GM12873 (cell line): ENCODE measurements around the gene FRMD6.

ENCODE experiments used
- CTCF ChIP-seq: IDR thresholded peaks from 2 replicates; pipeline ENCODE4 v1.5.1; 2012; ENCODE audit warnings: low read depth, mild to moderate bottlenecking, moderate library complexity, low read length, control low read depth; ENCODE audit not compliant: insufficient read depth; ENCODE audit errors: missing control alignments

FRMD6 gene

DNA sequence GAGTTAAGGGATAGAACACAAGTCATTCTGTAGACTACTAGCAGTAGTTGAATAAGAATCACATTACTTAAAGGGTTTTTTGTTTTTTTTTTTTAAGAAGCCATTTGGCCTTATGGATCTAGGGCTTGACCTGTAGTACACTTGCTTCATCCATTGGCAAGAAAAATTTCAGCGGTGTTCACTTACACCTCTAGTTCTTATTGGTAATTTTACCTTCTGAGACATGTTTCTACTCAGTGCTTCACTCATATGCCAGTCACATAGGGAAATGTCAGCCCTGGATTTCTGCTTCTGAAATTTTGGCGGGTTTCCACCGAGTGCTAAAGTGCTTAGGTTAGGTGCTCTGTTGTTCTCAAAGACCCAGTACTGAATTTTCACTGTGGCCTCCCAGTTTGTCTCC, 72.9 kb downstream of the FRMD6 start:
- TF ChIP-seq CTCF, result no peak

- TF ChIP-seq CTCF, result no peak
Observed at GRCh38 chr14:51725061-51725460, 73.4 kb downstream of the FRMD6 start.

GRCh38 chr14:51726166-51726899, 74.6 kb downstream of the FRMD6 start:
- TF ChIP-seq CTCF, result no peak

GRCh38 chr14:51727526-51727925, 75.8 kb downstream of the FRMD6 start:
- TF ChIP-seq CTCF, result no peak

DNA sequence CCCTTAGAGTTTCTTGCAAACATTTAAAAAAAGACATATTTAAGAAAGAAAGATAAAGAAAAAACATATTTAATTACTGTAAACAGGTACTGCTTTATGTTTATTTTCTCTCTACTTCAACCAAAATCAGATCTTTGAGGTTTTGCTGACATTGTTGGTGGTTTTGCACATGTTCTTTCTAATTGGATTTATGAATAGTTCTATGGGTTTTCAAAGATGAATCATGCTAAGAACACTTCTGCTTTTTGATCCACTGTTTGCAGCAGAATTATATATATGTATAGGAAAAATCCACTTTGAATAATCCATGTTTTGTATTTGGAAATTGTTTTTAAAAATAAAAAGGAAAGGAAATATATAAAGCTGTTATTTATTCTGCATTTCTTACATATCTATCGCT, 78.4 kb downstream of the FRMD6 start:
- no peak for TF ChIP-seq CTCF

GRCh38 chr14:51730684-51731083, 79.0 kb downstream of the FRMD6 start:
- no peak for TF ChIP-seq CTCF

DNA sequence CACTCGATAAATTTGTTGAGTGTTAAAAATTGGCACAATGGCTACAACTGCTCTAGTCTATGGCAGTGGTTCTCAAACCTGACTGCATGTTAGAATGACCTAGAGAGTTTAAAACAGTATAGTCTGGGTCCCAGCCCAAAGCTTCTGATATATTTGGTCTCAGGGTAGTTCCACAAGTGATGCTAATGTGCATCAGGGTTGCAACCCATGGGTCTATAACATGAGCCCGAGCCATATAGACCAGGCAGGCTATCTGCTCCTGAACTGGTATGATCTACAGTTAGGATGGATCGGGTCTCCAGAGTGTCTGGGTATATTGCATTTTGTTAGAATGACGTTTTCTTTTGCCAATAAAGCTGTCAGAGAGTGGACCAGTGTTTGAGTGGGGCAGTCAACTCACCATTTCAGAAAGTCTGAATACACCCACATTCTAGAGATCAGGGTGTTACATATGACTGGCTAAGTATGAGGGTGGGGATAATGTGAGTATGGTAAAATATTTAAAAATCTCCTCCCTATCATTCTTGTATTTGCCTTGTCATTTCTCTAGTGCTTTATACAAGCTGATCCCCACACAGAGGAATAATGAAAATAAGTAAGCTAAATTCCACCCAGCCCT, 80.9 kb downstream of the FRMD6 start:
- no peak for TF ChIP-seq CTCF
